Loucy (cell line): ENCODE measurements around the gene ERICH6.

Experiments used
- CTCF ChIP-seq: fragments of 200-600 bp; sonication (generic); conservative IDR thresholded peaks from 2 replicates; pipeline ENCODE4 v1.5.1; 2014; ENCODE audit warnings: mild to moderate bottlenecking, antibody characterized with exemption, low read length
- EZH2phosphoT487 ChIP-seq: fragments of 200-600 bp; IDR thresholded peaks from 2 replicates; pipeline ENCODE4 v1.6.1; 2018; ENCODE audit warnings: antibody characterized with exemption, mild to moderate bottlenecking, moderate library complexity, borderline replicate concordance

GRCh38 chr3:150662410-150663200 lies 41.1 kb downstream of the ERICH6 start:
- TF ChIP-seq CTCF, result no peak
- no peak for TF ChIP-seq EZH2phosphoT487
